K562 (cell line): Measurements from ENCODE around the gene KNCN. TPM values are rescaled to one million over a fixed set of nuclear protein-coding genes. Genes with fewer than 3 reads are reported as not detected.

Experiments
- ATAC-seq: fragments of 200-7000 bp; cut with Tn5 transposase; 3 replicates; pipeline ENCODE4 v1.9.1; 2020; ENCODE audit warnings: moderate library complexity
- Bru-seq: library from RNA; stranded (reverse); fragments of 400-500 nt; gene quantifications from one replicate; lab custom pipeline; 2021; lab: Mats Ljungman, UMichigan
- BruChase-seq, 2 experiments: library from RNA; stranded (reverse); fragments of 400-500 nt; gene quantifications; one replicate each; lab custom pipeline; 2021; lab: Mats Ljungman, UMichigan
- BruUV-seq: library from RNA; stranded (reverse); fragments of 400-500 nt; replicated peaks from 2 replicates; lab custom pipeline; 2021; lab: Mats Ljungman, UMichigan
- CTCF ChIA-PET: fragments of 300-600 bp; formaldehyde crosslinking; extraction: SDS; loops from one replicate; lab custom pipeline; 2021; ENCODE audit warnings: low intra/inter-chr PET ratio; lab: Yijun Ruan, JAX
- POLR2A ChIA-PET: fragments of 300-600, 350-650 bp; sonication (Branson Sonifier 250); formaldehyde crosslinking; extraction: SDS; loops from one replicate; lab custom pipeline; 2021; ENCODE audit warnings: antibody characterized with exemption, inconsistent platforms; lab: Yijun Ruan, JAX
- DNase-seq, 4 experiments: peaks; one replicate each; pipeline versions ENCODE4 v3.0.0 to v3.0.0-alpha.2; 2011 to 2018; ENCODE audit warnings: low spot score in 3 of 4, mixed read lengths in 3 of 4; ENCODE audit errors: extremely low read depth in 1 of 4
- FAIRE-seq: peaks from 2 replicates; lab custom pipeline; 2011; peaks lifted over from hg19 to GRCh38; lab: Jason Lieb, UNC
- H2AFZ ChIP-seq: 2 replicates; pipeline ENCODE4 v1.6.0; 2011; ENCODE audit warnings: low read depth, low read length, control low read depth, inconsistent platforms
- H3K27ac ChIP-seq: fragments of 200-600 bp; 3 replicates; pipeline ENCODE4 v1.8.0; 2011; ENCODE audit warnings: low read depth, mild to moderate bottlenecking, control low read depth, inconsistent platforms, low read length, moderate library complexity, mixed read lengths; ENCODE audit errors: extremely low read depth
- H3K27me3 ChIP-seq, 2 experiments: fragments of 300-600 bp in 1 of 2; 2 replicates in 1 of 2; 3 replicates in 1 of 2; pipeline versions ENCODE4 v1.6.0 to v1.8.0; 2011; ENCODE audit warnings: inconsistent platforms in 2 of 2, low read length in 2 of 2, mild to moderate bottlenecking in 1 of 2, mixed read lengths in 1 of 2, moderate library complexity in 1 of 2; ENCODE audit not compliant: control insufficient read depth in 2 of 2, insufficient read depth in 2 of 2
- H3K36me3 ChIP-seq: fragments of 300-600 bp; 3 replicates; pipeline ENCODE4 v1.8.0; 2011; ENCODE audit warnings: mild to moderate bottlenecking, low read length, inconsistent platforms; ENCODE audit not compliant: control insufficient read depth, insufficient read depth
- H3K4me1 ChIP-seq, 2 experiments: fragments of 200-600 bp in 1 of 2; replicated peaks in 1 of 2; 2 replicates in 1 of 2; 3 replicates in 1 of 2; pipeline versions ENCODE4 v1.5.1 to v1.8.0; 2011; ENCODE audit warnings: inconsistent platforms in 2 of 2, low read length in 2 of 2, mild to moderate bottlenecking in 1 of 2, mixed read lengths in 1 of 2, moderate library complexity in 1 of 2; ENCODE audit not compliant: control insufficient read depth in 2 of 2, insufficient read depth in 2 of 2
- H3K4me2 ChIP-seq: 2 replicates; pipeline ENCODE4 v1.6.1; 2011; ENCODE audit warnings: low read length, control low read depth, inconsistent platforms, mixed read lengths; ENCODE audit not compliant: insufficient read depth
- H3K4me3 ChIP-seq: fragments of 200-600 bp; sonication (generic), shearing (Covaris generic); 2 replicates; pipeline ENCODE4 v1.5.1; 2016; ENCODE audit warnings: control low read depth, inconsistent platforms
- H3K79me2 ChIP-seq: fragments of 200-600 bp; 3 replicates; pipeline ENCODE4 v1.8.0; 2011; ENCODE audit warnings: low read length, inconsistent platforms; ENCODE audit not compliant: control insufficient read depth, insufficient read depth
- H3K9ac ChIP-seq, 2 experiments: 2 replicates each; pipeline versions ENCODE4 v1.6.0 to v1.6.1; 2011; ENCODE audit warnings: low read depth in 2 of 2, low read length in 2 of 2, control low read depth in 1 of 2, inconsistent platforms in 1 of 2, mild to moderate bottlenecking in 1 of 2, mixed read lengths in 1 of 2; ENCODE audit not compliant: insufficient read depth in 1 of 2
- H3K9me1 ChIP-seq: one replicate; pipeline ENCODE4 v1.6.0; 2011; ENCODE audit warnings: inconsistent platforms, mild to moderate bottlenecking, low read length, moderate library complexity; ENCODE audit not compliant: control insufficient read depth, insufficient read depth
- H3K9me3 ChIP-seq: replicated peaks from 2 replicates; pipeline ENCODE4 v1.5.1; 2011; ENCODE audit warnings: low read depth, low read length, inconsistent platforms; ENCODE audit not compliant: control insufficient read depth, insufficient read depth
- H4K20me1 ChIP-seq: replicated peaks from 2 replicates; pipeline ENCODE4 v1.6.1; 2011; ENCODE audit warnings: low read length, inconsistent platforms, mixed read lengths; ENCODE audit not compliant: control insufficient read depth, insufficient read depth
- CBX5 ChIP-seq: IDR thresholded peaks from 2 replicates; pipeline ENCODE4 v1.6.1; 2014; ENCODE audit warnings: low read depth, borderline replicate concordance
- MAZ ChIP-seq, 2 experiments: fragments of 450-650 bp in 1 of 2; sonication (generic) in 1 of 2; formaldehyde crosslinking; IDR thresholded peaks in 1 of 2; conservative IDR thresholded peaks in 1 of 2; 2 replicates each; pipeline versions ENCODE4 v1.4.0 to v1.5.0; 2020; ENCODE audit warnings: mild to moderate bottlenecking in 1 of 2, missing genetic modification reagents in 1 of 2
- ZNF561 ChIP-seq: fragments of 450-650 bp; formaldehyde crosslinking; conservative IDR thresholded peaks from 2 replicates; pipeline ENCODE4 v1.4.0; 2020; ENCODE audit warnings: mild to moderate bottlenecking, moderate library complexity
- WGBS: fragments of 100-300 bp; shearing (Covaris generic); methylation state at CpG from one replicate; pipeline ENCODE4 v1.1.6; 2016; ENCODE audit warnings: low coverage, mixed read lengths; ENCODE audit not compliant: insufficient coverage; ENCODE audit errors: missing lambda C conversion rate; 5-methylcytosine and 5-hydroxymethylcytosine counted together
- in situ Hi-C: fragments of 300-500 bp; cut with MboI; formaldehyde crosslinking; loops from 4 replicates; pipeline ENCODE4 v1.15.0; 2018; ENCODE audit warnings: inconsistent platforms, mixed read lengths
- intact Hi-C: fragments of 100-400 bp; cut with micrococcal nuclease; formaldehyde crosslinking; loops from 2 replicates; pipeline ENCODE4 v1.14.2; 2022
- long read RNA-seq, 3 experiments: library from polyadenylated mRNA in 2 of 3; library from RNA in 1 of 3; unstranded in 2 of 3; stranded (forward) in 1 of 3; transcript quantifications; one replicate each; pipeline ENCODE4 v2.0.0, GENCODE V29; 2019 to 2022
- polyA minus RNA-seq, 3 experiments: library from RNA; depleted of rRNA, polyadenylated mRNA; stranded (reverse); fragments of >200 nt; gene quantifications; 2 replicates each; pipeline ENCODE4 v1.2.3, GENCODE V29; 2011
- polyA plus RNA-seq, 8 experiments: library from polyadenylated mRNA; depleted of rRNA in 4 of 8; stranded (reverse) in 5 of 8; unstranded in 3 of 8; fragments of >200 nt; fragmentation: Nextera tagmentation in 2 of 8; fragmentation: Illumina TruSeq in 1 of 8; extraction: Ambion mirVana in 2 of 8; extraction: Trizol in 1 of 8; gene quantifications; 2 replicates each; pipeline versions ENCODE4 v1.2.1 to v1.2.3, GENCODE V29; 2011 to 2014; ENCODE audit warnings: inconsistent platforms in 1 of 8, missing spikeins in 1 of 8
- total RNA-seq, 7 experiments: library from RNA; depleted of rRNA in 6 of 7; stranded (reverse); fragments of >200 nt in 6 of 7; fragmentation: Illumina TruSeq in 2 of 7; extraction: Trizol in 2 of 7; gene quantifications; 2 replicates each; pipeline versions ENCODE4 v1.2.1 to v1.2.3, GENCODE V29; 2011 to 2021; ENCODE audit warnings: low replicate concordance in 1 of 7
- TF ChIP-seq, protein P1 (sequence below), 2 experiments: IDR thresholded peaks; 2 replicates each; pipeline ENCODE4 v1.6.1; 2012; ENCODE audit warnings: improper control_type of control experiment in 2 of 2, low read depth in 2 of 2, low read length in 2 of 2, borderline replicate concordance in 1 of 2
- TF ChIP-seq, protein P2 (sequence below): sonication (generic); formaldehyde crosslinking; IDR thresholded peaks from 2 replicates; pipeline ENCODE4 v1.8.0; 2022; ENCODE audit warnings: missing genetic modification reagents, mild to moderate bottlenecking, borderline replicate concordance

Gene KNCN
- total RNA-seq (2011; cell fraction: chromatin; rRNA removed; ENCODE audit: low replicate concordance) = not detected in 2 replicates
- total RNA-seq (2011; cell fraction: nucleolus; rRNA removed) = not detected in 2 replicates
- total RNA-seq (2011; cell fraction: nucleoplasm; rRNA removed) = not detected in 2 replicates
- not detected in 2 replicates for total RNA-seq (2014; rRNA removed)
- total RNA-seq (2014; rRNA removed; fragmentation: Illumina TruSeq; extraction: Trizol) = not detected in 2 replicates
- not detected in 2 replicates for total RNA-seq (2015; rRNA removed; fragmentation: Illumina TruSeq; extraction: Trizol)
- total RNA-seq (2021) = not detected in 2 replicates
- polyA plus RNA-seq (2011; rRNA removed) = not detected in 2 replicates
- not detected in 2 replicates for polyA plus RNA-seq (2011; cell fraction: cytosol; rRNA removed)
- not detected in 2 replicates for polyA plus RNA-seq (2011; cell fraction: nucleus; rRNA removed)
- polyA plus RNA-seq (2012) = not detected in 2 replicates
- polyA plus RNA-seq (2014; fragmentation: Illumina TruSeq; extraction: Trizol) = not detected in 2 replicates
- not detected for polyA plus RNA-seq (2014; fragmentation: Nextera tagmentation; extraction: Ambion mirVana)
- not detected in 2 replicates for polyA plus RNA-seq (2014; rRNA removed)
- polyA minus RNA-seq (2011; rRNA and poly(A)+ RNA removed) = not detected in 2 replicates
- not detected in 2 replicates for polyA minus RNA-seq (2011; cell fraction: cytosol; rRNA and poly(A)+ RNA removed)
- not detected in 2 replicates for polyA minus RNA-seq (2011; cell fraction: nucleus; rRNA and poly(A)+ RNA removed)
- Bru-seq, nascent RNA = not detected
- BruChase-seq, experiment 1, labeled RNA remaining after a 2-hour chase = not detected
- BruChase-seq, experiment 2, labeled RNA remaining after a 6-hour chase = not detected
- long read RNA-seq, experiment 1 = 0 reads
- long read RNA-seq, experiment 2 = 0 reads
- long read RNA-seq, experiment 3 = 0 reads

GRCh38 chr1:46551597-46552095 is at the start of gene KNCN:
KNCN (minus strand) TSS chr1:46551647; CDS start chr1:46551215, 432 bp downstream.
- 4% methylated on average over 6 of the region's 6 CpGs for WGBS
- POLR2A ChIA-PET = interaction anchor here (1.6 kb wide), 1 partner anchor 29 kb away, joined by 3 read pairs; no protein-coding TSS in a partner anchor
- Histone ChIP-seq H3K4me3 (no peak within 1 kb of the TSS), H2AFZ (no peak within 1 kb of the TSS), H3K9me3 (no peaks in the 10 kb centered on the region), H3K27me3 (peaks cover 12 to 26% of the 10 kb centered on the region in 2 experiments; a peak in 3 of 5 replicates), H3K9ac (peak within 1 kb of the TSS in 1 of 2 experiments; percentile 4; a peak in 1 of 4 replicates), H3K9me1 (peaks cover 3% of the 10 kb centered on the region), H3K4me1 (peaks cover 12 to 37% of the 10 kb centered on the region in 2 experiments; a peak in 4 of 5 replicates), H4K20me1 (no peaks in the 10 kb centered on the region; the same call in 1 of the 2 replicates), H3K36me3 (no peaks in the 10 kb centered on the region), H3K4me2 (no peak within 1 kb of the TSS), H3K27ac (no peak within 1 kb of the TSS), H3K79me2 (no peaks in the 10 kb centered on the region)
- BruUV-seq = no TSS peak
- no peak for DNase-seq
- intact Hi-C loops = no loop called here
- ATAC-seq = no peak
- in situ Hi-C loops = no loop called here
- TF ChIP-seq ZNF561 (CRISPR knock-in tag) (no peak), MAZ (CRISPR knock-in tag; conservative IDR thresholded peaks at IDR 0.05 in 1 of 2, IDR thresholded peaks at IDR 0.05 in 1 of 2) (no peak), CBX5 (no peak)
- TF ChIP-seq, protein P1, sequence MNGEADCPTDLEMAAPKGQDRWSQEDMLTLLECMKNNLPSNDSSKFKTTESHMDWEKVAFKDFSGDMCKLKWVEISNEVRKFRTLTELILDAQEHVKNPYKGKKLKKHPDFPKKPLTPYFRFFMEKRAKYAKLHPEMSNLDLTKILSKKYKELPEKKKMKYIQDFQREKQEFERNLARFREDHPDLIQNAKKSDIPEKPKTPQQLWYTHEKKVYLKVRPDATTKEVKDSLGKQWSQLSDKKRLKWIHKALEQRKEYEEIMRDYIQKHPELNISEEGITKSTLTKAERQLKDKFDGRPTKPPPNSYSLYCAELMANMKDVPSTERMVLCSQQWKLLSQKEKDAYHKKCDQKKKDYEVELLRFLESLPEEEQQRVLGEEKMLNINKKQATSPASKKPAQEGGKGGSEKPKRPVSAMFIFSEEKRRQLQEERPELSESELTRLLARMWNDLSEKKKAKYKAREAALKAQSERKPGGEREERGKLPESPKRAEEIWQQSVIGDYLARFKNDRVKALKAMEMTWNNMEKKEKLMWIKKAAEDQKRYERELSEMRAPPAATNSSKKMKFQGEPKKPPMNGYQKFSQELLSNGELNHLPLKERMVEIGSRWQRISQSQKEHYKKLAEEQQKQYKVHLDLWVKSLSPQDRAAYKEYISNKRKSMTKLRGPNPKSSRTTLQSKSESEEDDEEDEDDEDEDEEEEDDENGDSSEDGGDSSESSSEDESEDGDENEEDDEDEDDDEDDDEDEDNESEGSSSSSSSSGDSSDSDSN (IDR thresholded peaks at IDR 0.05; ENCODE audit: borderline replicate concordance in 1 of 2, low read depth in 2 of 2, low read length in 2 of 2) = no peak
- TF ChIP-seq, protein P2, sequence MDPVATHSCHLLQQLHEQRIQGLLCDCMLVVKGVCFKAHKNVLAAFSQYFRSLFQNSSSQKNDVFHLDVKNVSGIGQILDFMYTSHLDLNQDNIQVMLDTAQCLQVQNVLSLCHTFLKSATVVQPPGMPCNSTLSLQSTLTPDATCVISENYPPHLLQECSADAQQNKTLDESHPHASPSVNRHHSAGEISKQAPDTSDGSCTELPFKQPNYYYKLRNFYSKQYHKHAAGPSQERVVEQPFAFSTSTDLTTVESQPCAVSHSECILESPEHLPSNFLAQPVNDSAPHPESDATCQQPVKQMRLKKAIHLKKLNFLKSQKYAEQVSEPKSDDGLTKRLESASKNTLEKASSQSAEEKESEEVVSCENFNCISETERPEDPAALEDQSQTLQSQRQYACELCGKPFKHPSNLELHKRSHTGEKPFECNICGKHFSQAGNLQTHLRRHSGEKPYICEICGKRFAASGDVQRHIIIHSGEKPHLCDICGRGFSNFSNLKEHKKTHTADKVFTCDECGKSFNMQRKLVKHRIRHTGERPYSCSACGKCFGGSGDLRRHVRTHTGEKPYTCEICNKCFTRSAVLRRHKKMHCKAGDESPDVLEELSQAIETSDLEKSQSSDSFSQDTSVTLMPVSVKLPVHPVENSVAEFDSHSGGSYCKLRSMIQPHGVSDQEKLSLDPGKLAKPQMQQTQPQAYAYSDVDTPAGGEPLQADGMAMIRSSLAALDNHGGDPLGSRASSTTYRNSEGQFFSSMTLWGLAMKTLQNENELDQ = no peak
- no peak for FAIRE-seq
- CTCF ChIA-PET = no interaction called here
